Erythroblast (primary cell): ENCODE data around the gene COBL.

Source experiments
- DNase-seq, 2 experiments: peaks; one replicate each; lab custom pipeline; 2025; lab: John Stamatoyannopoulos, UW
- GATA1 ChIP-seq: IDR thresholded peaks from 2 replicates; pipeline ENCODE4 v1.6.1; 2011; ENCODE audit warnings: low read depth, mild to moderate bottlenecking, control low read depth, low read length, moderate library complexity
- POLR2A ChIP-seq: IDR thresholded peaks from 2 replicates; pipeline ENCODE4 v1.6.1; 2011; ENCODE audit warnings: mild to moderate bottlenecking, low read length

The COBL gene

DNA sequence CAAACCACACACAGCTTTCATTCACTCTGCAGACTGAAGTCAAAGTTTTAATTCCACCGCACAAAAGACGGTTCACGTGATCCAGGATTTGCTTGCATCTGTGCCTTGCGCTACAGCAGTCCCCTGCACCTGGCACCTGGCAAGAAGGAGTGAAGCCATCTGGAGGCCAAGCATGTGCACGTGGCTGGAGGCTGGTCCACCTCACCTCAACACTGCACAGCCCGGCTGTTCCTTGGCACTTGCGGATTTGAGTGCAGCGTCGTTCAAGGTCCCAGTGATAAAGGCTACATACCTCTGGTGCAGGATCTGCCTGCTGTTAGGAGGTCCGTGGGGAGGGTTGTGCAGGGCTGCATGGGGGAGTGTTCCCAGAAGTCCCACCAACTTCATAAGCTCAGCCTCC lies 285.4 kb downstream of the COBL start:
- TF ChIP-seq GATA1 (no peak), POLR2A (no peak)
- DNase-seq, result no peak

DNA sequence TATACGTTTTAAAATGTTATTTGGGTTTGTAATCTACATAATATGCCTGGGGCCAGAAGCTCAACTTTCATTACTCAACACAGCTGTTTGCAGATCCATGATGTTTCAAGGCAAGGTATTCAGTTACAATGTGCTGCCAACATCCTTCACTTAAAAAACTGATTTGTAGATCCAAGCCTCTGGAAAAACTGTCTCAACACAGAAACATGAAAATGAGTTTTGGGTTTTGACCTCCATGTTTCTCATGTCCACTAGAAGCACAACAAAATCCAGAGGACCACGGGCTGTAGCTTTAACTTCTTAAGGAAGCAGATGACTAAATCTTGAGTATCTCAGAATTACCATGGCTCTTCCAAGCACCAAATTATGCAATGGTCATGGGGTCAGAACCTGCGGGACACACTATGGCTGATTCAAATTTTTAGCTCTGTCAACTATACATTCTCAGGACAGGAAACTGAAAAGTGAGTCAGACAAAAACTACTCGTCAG lies 286.9 kb downstream of the COBL start:
- DNase-seq, result no peak
- TF ChIP-seq GATA1 (no peak), POLR2A (no peak)

DNA sequence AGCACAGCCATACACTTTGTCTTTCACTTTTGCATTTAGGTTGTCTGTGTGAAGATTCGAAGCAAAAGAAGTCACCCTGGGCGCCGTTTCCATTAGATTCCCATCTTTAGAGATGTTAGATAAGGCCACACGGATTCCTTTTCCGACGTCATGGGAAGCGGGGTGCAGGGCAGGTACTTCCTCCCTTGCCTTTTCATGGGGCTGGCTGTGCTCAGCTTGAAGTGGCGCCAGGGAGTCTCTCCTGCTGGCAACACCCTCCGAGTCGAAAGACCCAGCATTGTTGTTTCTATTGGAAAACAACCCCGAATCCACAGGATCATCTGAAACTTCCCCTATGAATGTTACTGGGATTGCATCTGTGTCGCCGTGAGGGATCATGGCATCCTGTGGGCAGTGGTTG lies 287.5 kb downstream of the COBL start:
- no peak for TF ChIP-seq POLR2A
- TF ChIP-seq GATA1, result no peak
- DNase-seq, result no peak

DNA sequence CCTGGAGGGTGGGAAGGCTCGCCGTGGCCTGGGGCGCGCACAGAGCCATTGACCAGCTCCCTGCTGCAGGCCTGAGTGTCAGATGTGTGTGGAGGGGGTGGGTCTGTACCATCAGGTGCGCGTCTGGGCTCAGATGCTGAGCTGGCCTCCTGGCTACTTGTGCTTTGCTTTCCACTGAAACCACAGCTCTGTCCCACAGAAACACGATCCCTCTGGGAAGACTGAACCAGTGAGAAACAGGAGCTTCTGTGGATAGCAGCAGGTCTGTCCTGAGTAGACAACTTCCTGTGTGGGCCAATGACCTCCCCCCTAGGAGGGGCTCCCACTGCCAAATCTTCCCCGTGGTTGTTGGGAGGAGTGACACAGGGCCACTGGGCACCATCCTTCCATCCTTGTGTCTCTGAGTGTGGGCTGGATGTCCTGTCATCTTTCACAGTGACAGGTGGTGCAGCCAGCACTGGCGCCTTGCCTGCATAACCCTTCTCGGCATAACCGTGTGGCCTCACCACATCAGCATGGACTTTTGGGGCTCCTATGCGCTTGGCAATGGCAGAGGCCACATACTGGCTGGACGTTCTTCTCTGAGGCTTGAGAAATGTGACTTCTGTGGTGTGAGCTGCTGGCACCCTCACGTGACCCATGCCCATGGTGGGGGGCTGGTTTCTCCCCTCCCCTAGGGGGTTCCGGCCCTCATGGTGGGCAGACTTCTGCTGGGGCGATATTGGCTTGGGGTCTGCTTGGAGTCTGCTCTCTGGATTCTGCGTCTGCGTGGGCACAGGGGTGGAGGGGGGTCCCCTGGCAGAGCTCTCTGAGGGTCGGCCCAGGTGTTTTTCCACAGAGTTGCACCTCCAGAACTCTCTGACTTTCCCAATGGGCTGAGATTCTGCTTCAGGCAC lies 288.4 kb downstream of the COBL start:
- TF ChIP-seq POLR2A (no peak), GATA1 (no peak)
- DNase-seq, result no peak

DNA sequence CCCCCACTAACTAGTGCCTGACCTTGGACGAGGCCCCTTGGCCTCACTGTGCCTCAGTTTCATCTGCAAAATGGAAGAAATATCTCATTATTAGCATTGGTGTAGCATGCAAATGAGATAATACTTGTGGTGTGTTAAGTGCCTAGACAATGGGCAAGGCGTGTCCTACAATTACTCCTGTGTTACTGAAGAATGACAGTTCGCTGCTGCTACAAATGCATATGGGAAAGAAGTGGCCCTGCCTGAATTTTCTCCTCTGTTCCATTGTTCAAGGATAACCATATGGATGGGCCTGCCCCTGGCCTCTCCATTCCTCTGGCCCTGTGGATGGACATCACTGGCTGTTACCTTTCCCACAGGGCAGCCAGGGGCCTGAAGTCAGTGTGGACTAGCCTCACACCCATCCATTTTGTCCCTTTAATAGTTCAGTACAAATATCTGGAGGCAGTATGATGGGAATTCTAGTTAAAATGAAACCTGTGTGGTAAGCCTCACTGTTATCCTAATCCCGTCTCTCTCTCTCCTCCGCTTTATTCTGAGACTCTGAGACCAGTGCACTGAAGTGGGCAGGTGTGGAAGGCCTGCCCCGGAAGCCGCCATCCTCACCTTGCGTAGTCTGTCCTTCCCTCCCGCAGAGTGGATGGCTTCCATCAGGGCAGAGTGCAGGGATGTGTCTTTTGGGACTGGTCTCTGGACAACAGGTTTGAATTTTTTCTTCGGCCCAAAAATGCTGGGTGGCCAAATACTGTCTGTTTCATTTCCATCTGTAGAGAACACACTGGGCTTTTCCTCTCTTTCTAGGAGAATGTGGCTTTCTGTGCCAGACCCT lies 289.3 kb downstream of the COBL start:
- DNase-seq, result no peak
- TF ChIP-seq POLR2A, result no peak
- no peak for TF ChIP-seq GATA1

DNA sequence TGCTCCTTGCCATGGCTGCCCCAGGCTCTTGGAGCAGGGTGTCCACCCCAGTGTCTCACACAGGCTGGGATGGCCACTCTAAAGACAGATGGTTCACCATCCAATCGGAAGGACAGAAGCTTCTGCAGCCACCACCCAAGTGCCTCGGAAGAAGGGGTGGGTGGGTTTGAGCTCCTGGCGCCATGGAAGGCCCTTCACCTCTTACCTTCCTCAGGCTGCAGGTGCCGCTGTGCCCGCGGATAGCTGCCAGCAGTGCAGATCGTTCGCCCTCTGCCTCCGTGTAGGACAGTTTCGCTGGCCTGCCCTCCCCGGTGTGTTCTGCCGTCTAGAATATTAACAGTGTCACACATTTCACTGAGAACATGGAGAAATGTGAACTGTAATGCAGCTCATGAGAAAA lies 290.3 kb downstream of the COBL start:
- TF ChIP-seq GATA1 (no peak), POLR2A (no peak)

DNA sequence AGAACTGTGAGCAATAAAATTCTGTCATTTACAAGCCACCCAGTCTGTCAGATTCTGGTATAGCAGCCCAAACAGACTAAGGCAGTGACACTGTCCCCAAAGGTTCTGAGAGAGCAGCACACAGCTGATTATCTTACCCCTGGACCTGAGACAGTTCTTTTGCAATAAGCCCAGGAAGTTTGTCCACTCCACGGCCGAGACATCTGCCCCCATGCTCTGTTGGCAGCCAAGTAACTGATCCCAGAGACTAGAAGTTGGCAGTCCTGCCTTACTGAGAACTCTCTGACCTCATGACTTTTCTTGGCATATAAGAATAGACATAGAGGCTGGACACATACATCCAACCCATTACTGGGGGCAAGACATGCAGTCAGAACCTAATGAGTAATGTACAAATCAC lies 290.9 kb downstream of the COBL start:
- DNase-seq, result no peak
- TF ChIP-seq POLR2A (no peak), GATA1 (no peak)

More for the DNA sequence above, 290.3 kb downstream of the COBL start:
- no peak for DNase-seq

DNA sequence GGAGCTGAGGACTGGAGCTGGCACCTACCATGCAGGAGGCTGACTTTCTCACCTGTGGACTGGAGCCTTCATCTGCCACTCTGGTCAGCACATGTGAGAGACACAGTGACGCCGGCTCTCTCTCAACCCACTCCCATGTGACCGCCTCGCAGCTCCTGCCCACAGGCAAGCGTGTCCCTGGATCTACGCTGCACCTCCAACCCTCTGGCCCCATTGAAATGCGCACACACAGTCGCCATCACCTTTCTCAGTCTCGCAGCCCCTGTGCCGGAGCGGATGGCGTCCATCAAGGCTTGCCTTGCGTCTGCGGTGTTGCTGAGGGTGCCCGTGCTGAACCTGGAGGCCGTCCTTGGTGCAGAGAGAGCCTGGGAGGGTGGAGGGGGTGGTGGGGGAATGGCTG lies 291.7 kb downstream of the COBL start:
- no peak for DNase-seq
- TF ChIP-seq GATA1, result no peak
- no peak for TF ChIP-seq POLR2A

DNA sequence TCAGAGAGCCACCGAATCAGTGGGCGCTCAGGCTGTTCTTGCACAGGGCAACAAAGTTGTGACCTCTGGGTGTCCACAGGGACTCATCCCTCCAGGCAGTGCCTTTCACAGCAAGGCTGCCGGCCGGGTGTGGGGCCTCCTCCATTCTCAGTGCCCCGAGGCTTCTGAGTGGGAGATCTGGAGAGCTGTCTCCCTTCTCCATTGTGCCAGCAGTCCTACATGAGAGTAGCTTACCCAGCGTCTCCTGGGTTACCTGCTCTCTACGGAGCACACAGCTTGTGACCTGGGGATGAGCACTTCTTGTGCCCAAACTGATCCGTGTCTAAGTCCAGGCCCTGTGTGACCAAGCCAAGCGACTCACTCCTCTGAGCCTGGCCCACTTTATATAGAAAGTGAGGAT lies 293.1 kb downstream of the COBL start:
- no peak for DNase-seq
- TF ChIP-seq GATA1, result no peak
- TF ChIP-seq POLR2A, result no peak

DNA sequence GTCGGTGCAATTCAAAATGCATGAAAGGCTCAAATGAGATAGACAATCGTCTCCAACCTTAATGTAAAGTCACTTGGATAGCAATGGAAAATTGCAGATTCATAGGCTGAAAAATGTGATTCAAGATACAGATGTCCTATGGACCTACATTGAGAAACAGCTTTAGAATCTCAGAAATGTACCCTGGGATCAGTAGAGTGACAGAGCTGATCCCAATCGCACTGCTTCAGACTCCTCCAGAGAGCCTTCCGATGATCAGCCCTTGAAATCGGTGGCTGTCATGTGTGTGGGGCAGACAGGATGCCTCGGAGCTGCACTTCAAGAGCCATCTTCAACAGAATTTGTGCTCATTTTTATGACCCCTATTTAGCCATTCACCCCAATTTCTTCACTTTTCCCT lies 293.8 kb downstream of the COBL start:
- DNase-seq, result no peak
- TF ChIP-seq POLR2A (no peak), GATA1 (no peak)

DNA sequence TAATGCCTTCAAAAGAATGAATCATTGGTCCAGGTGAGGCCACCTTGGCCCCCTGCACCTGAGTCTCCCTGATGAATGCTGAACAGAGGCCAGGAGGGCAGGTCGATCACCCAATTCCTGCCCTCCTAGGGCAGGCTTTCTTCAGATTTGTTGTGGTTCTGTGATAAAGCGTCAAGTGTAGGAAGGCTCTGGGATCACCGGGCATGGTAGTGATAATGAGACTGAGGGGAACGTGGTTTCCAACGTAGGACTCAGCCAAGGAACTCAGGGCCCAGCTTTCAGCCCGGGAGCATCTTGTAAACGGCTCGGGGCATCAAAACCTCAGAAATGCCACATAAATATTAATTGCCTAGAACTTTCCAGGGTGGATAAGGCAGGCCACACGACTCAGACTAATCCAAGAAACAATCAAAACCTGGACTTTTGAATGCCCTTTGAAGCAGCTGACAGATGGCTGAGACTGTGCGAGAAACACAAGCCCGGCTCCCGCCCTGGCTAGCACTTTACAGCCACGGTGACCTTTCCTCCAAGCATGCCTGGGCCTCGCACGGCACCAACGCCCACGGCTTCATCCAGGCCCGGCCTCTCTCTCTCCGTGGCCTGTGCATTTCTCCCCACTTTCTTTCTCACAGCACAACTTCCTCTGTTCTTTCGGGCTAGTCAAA lies 294.6 kb downstream of the COBL start:
- no peak for DNase-seq
- TF ChIP-seq GATA1 (no peak), POLR2A (no peak)

DNA sequence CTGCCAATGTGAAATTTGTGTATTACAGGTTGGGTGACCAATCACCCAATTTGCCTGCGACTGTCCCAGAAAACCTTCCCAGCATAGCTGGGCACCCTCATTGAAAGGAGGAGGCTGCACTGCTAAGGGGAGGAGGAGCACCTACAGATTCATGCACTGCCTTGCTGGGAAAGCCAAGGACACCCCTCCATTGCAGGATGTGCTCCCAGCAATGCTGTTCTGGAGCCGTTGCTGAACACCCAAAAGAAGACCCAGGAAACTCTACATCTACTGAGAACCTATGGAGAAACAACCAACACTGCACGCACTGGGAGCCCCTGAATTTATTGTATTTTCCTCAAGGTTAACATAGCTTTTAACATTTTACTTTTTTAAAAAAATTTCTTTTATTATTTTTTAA lies 295.7 kb downstream of the COBL start:
- no peak for TF ChIP-seq GATA1
- no peak for TF ChIP-seq POLR2A
- no peak for DNase-seq
